Natural killer cell (primary cell): ENCODE measurements around the gene MRAS. TPM values are rescaled to one million over a fixed set of nuclear protein-coding genes. Genes with fewer than 3 reads are reported as not detected.

Experiments
- ATAC-seq, 3 donors: fragments of 150-1000 bp in 2 of 3; fragments of 200-7000 bp in 1 of 3; cut with Tn5 transposase; 1 replicate in 1 of 3; 2 replicates in 2 of 3; pipeline ENCODE4 v1.10.0; 2021; ENCODE audit warnings: mild to moderate bottlenecking in 2 of 3, moderate library complexity in 2 of 3
- DNase-seq, 2 donors: peaks; one replicate each; pipeline versions ENCODE4 v3.0.0 to v3.0.0-alpha.2; 2013 to 2021; ENCODE audit warnings: mixed read lengths in 1 of 2
- H3K27ac ChIP-seq: one replicate; pipeline ENCODE4 v1.5.1; 2013; ENCODE audit warnings: mild to moderate bottlenecking, low read length
- H3K27me3 ChIP-seq: one replicate; pipeline ENCODE4 v1.6.1; 2013; ENCODE audit warnings: low read length; ENCODE audit not compliant: control insufficient read depth, insufficient read depth
- H3K36me3 ChIP-seq: one replicate; pipeline ENCODE4 v1.6.1; 2013; ENCODE audit warnings: low read length; ENCODE audit not compliant: control insufficient read depth, insufficient read depth
- H3K4me1 ChIP-seq: one replicate; pipeline ENCODE4 v1.6.1; 2013; ENCODE audit warnings: low read length; ENCODE audit not compliant: control insufficient read depth, insufficient read depth
- H3K4me3 ChIP-seq: one replicate; pipeline ENCODE4 v1.5.1; 2013; ENCODE audit warnings: low read length
- H3K9me3 ChIP-seq: one replicate; pipeline ENCODE4 v1.6.1; 2013; ENCODE audit warnings: low read length; ENCODE audit not compliant: control insufficient read depth, insufficient read depth
- H3K27ac Mint-ChIP-seq, 2 donors: one replicate each; pipeline ENCODE4 v1.8.0; 2022; ENCODE audit warnings: mild to moderate bottlenecking in 2 of 2, mixed read lengths in 2 of 2, moderate library complexity in 1 of 2
- H3K27me3 Mint-ChIP-seq, 2 donors: one replicate each; pipeline ENCODE4 v1.8.0; 2022; ENCODE audit warnings: low read depth in 2 of 2, mixed read lengths in 2 of 2
- H3K36me3 Mint-ChIP-seq: one replicate; pipeline ENCODE4 v1.8.0; 2022; ENCODE audit warnings: mixed read lengths
- H3K4me1 Mint-ChIP-seq, 2 donors: one replicate each; pipeline ENCODE4 v1.8.0; 2022; ENCODE audit warnings: mixed read lengths in 2 of 2
- H3K4me3 Mint-ChIP-seq: one replicate; pipeline ENCODE4 v1.8.0; 2022; ENCODE audit warnings: mild to moderate bottlenecking, moderate library complexity, mixed read lengths
- H3K9me3 Mint-ChIP-seq, 2 donors: one replicate each; pipeline ENCODE4 v1.8.0; 2022; ENCODE audit warnings: mixed read lengths in 2 of 2
- WGBS: methylation state at CpG from one replicate; pipeline ENCODE4 v1.1.7; 2013; ENCODE audit warnings: missing lambda C conversion rate; ENCODE audit not compliant: insufficient coverage; 5-methylcytosine and 5-hydroxymethylcytosine counted together
- intact Hi-C: fragments of 100-400 bp; cut with micrococcal nuclease; formaldehyde crosslinking; loops from one replicate; pipeline ENCODE4 v1.14.2; 2022
- total RNA-seq, 4 donors: library from RNA; stranded (reverse); fragments of 120-200 nt in 1 of 4; gene quantifications; one replicate each; pipeline versions ENCODE4 v1.2.3 to v1.2.4, GENCODE V29; 2013 to 2022
- TF ChIP-seq, protein P1 (sequence below): fragments of 200-600 bp; IDR thresholded peaks from one replicate; pipeline ENCODE4 v1.8.0; 2022; ENCODE audit warnings: antibody characterized with exemption

Gene MRAS
- total RNA-seq, 3 donors from 2014 or later (not counting 1 experiment from before 2014, with no cell fraction given), result 1.2 to 4.9 (median 2.4) TPM

DNA sequence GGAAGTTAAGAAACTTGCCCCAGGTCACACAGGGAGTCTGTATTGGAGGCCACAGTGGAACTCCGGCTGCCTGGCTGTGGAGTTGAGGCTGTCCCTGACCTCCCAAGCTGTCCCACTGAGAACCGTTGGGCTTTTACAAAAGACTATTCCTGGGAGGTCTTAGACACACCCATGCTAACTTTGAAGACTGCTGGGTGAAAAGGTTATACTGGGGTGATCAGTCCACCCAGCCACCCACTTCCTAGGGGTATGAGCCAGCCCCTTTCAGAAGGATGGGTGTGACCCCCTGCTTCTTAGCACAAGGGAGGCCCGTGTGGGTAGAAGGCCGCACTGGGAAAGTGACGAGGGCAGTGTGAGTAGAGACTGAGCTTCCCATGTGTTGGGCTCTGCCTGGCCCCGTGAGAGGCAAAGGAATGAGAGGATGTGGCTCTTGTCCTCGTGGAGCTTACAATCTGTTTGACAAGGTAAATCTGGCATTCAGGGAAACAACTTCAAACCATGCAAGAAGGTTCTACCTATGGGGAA, 19.0 kb downstream of the MRAS start:
- H3K27ac ChIP-seq, result no peak overlapping the region
- H3K27me3 Mint-ChIP-seq, result peaks cover 17 to 19% of the 10 kb centered on the region in 2 donors
- ATAC-seq, result no peak

DNA sequence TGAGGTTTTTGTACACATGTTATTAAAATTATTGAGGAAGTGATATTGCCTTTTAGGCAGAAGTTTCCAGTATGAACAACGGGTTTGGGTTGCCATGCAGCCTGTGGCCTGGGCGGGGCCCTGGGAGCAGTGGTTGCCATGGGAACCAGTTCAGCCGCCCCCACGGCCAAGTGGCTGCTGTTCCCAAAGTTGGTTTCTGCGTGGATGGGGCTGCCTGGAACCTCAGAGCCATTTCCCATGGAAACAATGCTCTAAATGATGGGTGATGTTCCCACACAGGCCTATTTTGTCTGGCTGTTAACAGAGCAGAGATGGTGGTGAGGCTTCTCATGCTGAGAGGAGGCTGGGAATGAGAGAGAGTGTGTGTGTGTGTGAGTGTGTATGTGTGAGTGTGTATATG, 19.5 kb downstream of the MRAS start:
- no peak for ATAC-seq
- Mint-ChIP-seq H3K27ac (no peak overlapping the region), H3K27me3 (peaks cover 19% of the 10 kb centered on the region in 2 donors), H3K36me3 (no peaks in the 10 kb centered on the region), H3K4me3 (no peak overlapping the region), H3K9me3 (no peaks in the 10 kb centered on the region), H3K4me1 (peaks cover 0 to 4% of the 10 kb centered on the region in 2 donors)
- Histone ChIP-seq H3K4me3 (no peak overlapping the region), H3K27ac (no peak overlapping the region), H3K4me1 (peaks cover 5% of the 10 kb centered on the region), H3K9me3 (no peaks in the 10 kb centered on the region), H3K27me3 (no peaks in the 10 kb centered on the region), H3K36me3 (no peaks in the 10 kb centered on the region)
- WGBS, result 65% methylated on average over 5 of the region's 5 CpGs
- TF ChIP-seq, protein P1, sequence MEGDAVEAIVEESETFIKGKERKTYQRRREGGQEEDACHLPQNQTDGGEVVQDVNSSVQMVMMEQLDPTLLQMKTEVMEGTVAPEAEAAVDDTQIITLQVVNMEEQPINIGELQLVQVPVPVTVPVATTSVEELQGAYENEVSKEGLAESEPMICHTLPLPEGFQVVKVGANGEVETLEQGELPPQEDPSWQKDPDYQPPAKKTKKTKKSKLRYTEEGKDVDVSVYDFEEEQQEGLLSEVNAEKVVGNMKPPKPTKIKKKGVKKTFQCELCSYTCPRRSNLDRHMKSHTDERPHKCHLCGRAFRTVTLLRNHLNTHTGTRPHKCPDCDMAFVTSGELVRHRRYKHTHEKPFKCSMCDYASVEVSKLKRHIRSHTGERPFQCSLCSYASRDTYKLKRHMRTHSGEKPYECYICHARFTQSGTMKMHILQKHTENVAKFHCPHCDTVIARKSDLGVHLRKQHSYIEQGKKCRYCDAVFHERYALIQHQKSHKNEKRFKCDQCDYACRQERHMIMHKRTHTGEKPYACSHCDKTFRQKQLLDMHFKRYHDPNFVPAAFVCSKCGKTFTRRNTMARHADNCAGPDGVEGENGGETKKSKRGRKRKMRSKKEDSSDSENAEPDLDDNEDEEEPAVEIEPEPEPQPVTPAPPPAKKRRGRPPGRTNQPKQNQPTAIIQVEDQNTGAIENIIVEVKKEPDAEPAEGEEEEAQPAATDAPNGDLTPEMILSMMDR, result no peak
- intact Hi-C loops, result no loop called here
- no peak for DNase-seq

More for the DNA sequence above, 19.0 kb downstream of the MRAS start:
- Mint-ChIP-seq H3K27ac (no peak overlapping the region), H3K4me1 (peaks cover 0 to 4% of the 10 kb centered on the region in 2 donors), H3K36me3 (no peaks in the 10 kb centered on the region), H3K9me3 (no peaks in the 10 kb centered on the region), H3K4me3 (no peak overlapping the region)
- WGBS, result 91% methylated on average over 7 of the region's 7 CpGs
- Histone ChIP-seq H3K4me3 (no peak overlapping the region), H3K9me3 (no peaks in the 10 kb centered on the region), H3K4me1 (peaks cover 5% of the 10 kb centered on the region), H3K27me3 (no peaks in the 10 kb centered on the region), H3K36me3 (no peaks in the 10 kb centered on the region)
- no peak for DNase-seq
- intact Hi-C loops, result no loop called here
- TF ChIP-seq, protein P1, result no peak

DNA sequence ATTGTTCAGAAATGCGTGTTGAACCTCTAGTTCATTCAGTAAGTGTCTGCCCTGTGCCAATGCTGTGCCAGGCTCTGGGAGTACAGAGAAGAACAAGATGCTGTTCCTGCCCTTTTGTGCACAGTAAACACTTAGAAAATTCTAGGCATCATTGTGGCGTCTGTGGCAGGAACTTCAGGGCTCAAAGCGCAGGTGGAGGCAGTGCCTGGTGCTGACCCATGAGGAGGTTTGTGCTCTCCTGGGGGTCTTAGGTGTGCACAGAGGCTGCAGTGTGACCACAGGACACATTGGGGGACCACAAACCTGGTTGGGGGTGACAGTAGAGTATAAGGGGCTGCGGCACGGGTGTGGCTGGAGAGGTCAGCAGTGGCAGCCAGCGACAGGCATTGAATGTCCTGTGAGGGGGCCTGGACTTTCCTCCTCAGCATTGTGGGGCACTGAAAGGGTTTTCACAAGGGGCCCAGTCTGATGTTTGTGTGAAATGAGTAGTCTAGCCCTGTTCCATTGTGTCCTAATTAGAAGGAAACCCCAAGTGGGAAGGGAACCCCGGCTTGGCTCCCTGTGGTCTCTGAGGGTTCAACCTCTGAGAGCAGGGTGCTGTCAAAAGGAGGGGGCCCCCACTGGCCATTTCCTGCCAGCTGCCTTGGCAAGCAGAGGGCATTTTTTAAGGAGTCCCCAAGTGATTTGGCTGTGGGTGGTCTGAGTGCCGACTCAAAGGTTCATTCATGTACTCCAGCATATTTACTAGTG, 20.9 kb downstream of the MRAS start:
- H3K4me3 Mint-ChIP-seq, result no peak overlapping the region
- TF ChIP-seq, protein P1, result no peak
- WGBS, result 66% methylated on average over 7 of the region's 8 CpGs
- ATAC-seq (no peak), DNase-seq (no peak)
- H3K36me3 ChIP-seq, result no peaks in the 10 kb centered on the region
- H3K9me3 ChIP-seq, result no peaks in the 10 kb centered on the region
- intact Hi-C loops, result no loop called here
- no peaks in the 10 kb centered on the region for H3K27me3 ChIP-seq
- no peak overlapping the region for H3K27ac Mint-ChIP-seq
- H3K27me3 Mint-ChIP-seq, result peaks cover 19 to 20% of the 10 kb centered on the region in 2 donors
- peaks cover 5% of the 10 kb centered on the region for H3K4me1 ChIP-seq
- H3K9me3 Mint-ChIP-seq, result no peaks in the 10 kb centered on the region
- H3K27ac ChIP-seq, result no peak overlapping the region
- peaks cover 0 to 4% of the 10 kb centered on the region in 2 donors for H3K4me1 Mint-ChIP-seq
- H3K4me3 ChIP-seq, result no peak overlapping the region
- no peaks in the 10 kb centered on the region for H3K36me3 Mint-ChIP-seq
